ENCODE measurements around the gene SMCHD1.
"Not testable (repeated sequence)": the region's sequence is repeated elsewhere in the genome, so short reads cannot be mapped to it uniquely, and the experiment has no call there.

SMCHD1 gene

GRCh38 chr18:2657788-2658458, 2.4 kb downstream of the SMCHD1 start:
- Histone ChIP-seq H3K27ac (replicated peaks) (peak overlapping the region; percentile 99), H3K27me3 (ENCODE audit: insufficient read depth, poor library complexity, severe bottlenecking) (no peaks in the 10 kb centered on the region), H3K4me3 (replicated peaks; ENCODE audit: insufficient read depth, low read length) (peak overlapping the region; percentile 80)
- TF ChIP-seq CTCF (IDR thresholded peaks at IDR 0.05; ENCODE audit: insufficient read depth, low read length) (no peak), GABPA (IDR thresholded peaks at IDR 0.05; ENCODE audit: low read depth) (no peak; the same call in 1 of the 2 replicates), POLR2AphosphoS5 (IDR thresholded peaks at IDR 0.05; ENCODE audit: low read depth) (peak; percentile 23; the same call in 1 of the 2 replicates)
- peak in 1 of 2 experiments; percentile 51 for DNase-seq (ENCODE audit: low read depth in 1 of 2, low spot score in 1 of 2)

- not testable (repeated sequence) for H3K4me3 ChIP-seq (replicated peaks; ENCODE audit: insufficient read depth, low read length); DNase-seq (ENCODE audit: low read depth in 1 of 2, low spot score in 1 of 2); H3K27ac ChIP-seq (replicated peaks); H3K27me3 ChIP-seq (ENCODE audit: insufficient read depth, poor library complexity, severe bottlenecking)
Observed at GRCh38 chr18:2660849-2661248, 5.3 kb downstream of the SMCHD1 start.

GRCh38 chr18:2662288-2662687, 6.8 kb downstream of the SMCHD1 start:
- not testable (repeated sequence) for H3K27me3 ChIP-seq (ENCODE audit: insufficient read depth, poor library complexity, severe bottlenecking); H3K4me3 ChIP-seq (replicated peaks; ENCODE audit: insufficient read depth, low read length); DNase-seq (ENCODE audit: low read depth in 1 of 2, low spot score in 1 of 2); H3K27ac ChIP-seq (replicated peaks)

- no peak overlapping the region for H3K27ac ChIP-seq (replicated peaks)
- no peak for DNase-seq (ENCODE audit: low read depth in 1 of 2, low spot score in 1 of 2)
- no peaks in the 10 kb centered on the region for H3K27me3 ChIP-seq (ENCODE audit: insufficient read depth, poor library complexity, severe bottlenecking)
Observed at GRCh38 chr18:2662990-2663389, 7.5 kb downstream of the SMCHD1 start.

More at GRCh38 chr18:2662990-2663389, 7.5 kb downstream of the SMCHD1 start:
- no peak for TF ChIP-seq CTCF (IDR thresholded peaks at IDR 0.05; ENCODE audit: insufficient read depth, low read length)
- TF ChIP-seq POLR2AphosphoS5 (IDR thresholded peaks at IDR 0.05; ENCODE audit: low read depth), result no peak
- no peak for TF ChIP-seq REST (IDR thresholded peaks at IDR 0.05; ENCODE audit: insufficient replicate concordance, low read depth)
- TF ChIP-seq GABPA (IDR thresholded peaks at IDR 0.05; ENCODE audit: low read depth), result no peak
- no peak for TF ChIP-seq SPI1 (IDR thresholded peaks at IDR 0.05; ENCODE audit: borderline replicate concordance, low read depth)
- H3K4me3 ChIP-seq (replicated peaks; ENCODE audit: insufficient read depth, low read length), result no peak overlapping the region

Data from HL-60 (cell line).